CD14-positive monocyte (primary cell): ENCODE measurements around the gene SULT2B1. TPM values are rescaled to one million over a fixed set of nuclear protein-coding genes. Genes with fewer than 3 reads are reported as not detected.

Experiments
- DNase-seq, 3 donors: peaks; one replicate each; pipeline ENCODE4 v3.0.0-alpha.2; 2011 to 2022
- H2AFZ ChIP-seq: 2 replicates; pipeline ENCODE4 v1.6.0; 2012; ENCODE audit warnings: mild to moderate bottlenecking, low read depth, low read length, inconsistent platforms; ENCODE audit not compliant: insufficient read depth, poor library complexity, severe bottlenecking
- H3K27ac ChIP-seq, 2 donors: 1 replicate in 1 of 2; 2 replicates in 1 of 2; pipeline ENCODE4 v1.5.1; 2012 to 2013; ENCODE audit warnings: low read length in 2 of 2, control low read depth in 1 of 2, inconsistent platforms in 1 of 2, low read depth in 1 of 2, mild to moderate bottlenecking in 1 of 2
- H3K27me3 ChIP-seq, 2 donors: one replicate each; pipeline versions ENCODE4 v1.6.0 to v1.6.1; 2011 to 2013; ENCODE audit warnings: low read length in 2 of 2; ENCODE audit not compliant: control insufficient read depth in 2 of 2, insufficient read depth in 2 of 2
- H3K36me3 ChIP-seq, 2 donors: replicated peaks in 1 of 2; 1 replicate in 1 of 2; 2 replicates in 1 of 2; pipeline versions ENCODE4 v1.5.1 to v1.6.1; 2012 to 2013; ENCODE audit warnings: low read length in 2 of 2, control low read depth in 1 of 2, inconsistent platforms in 1 of 2, mild to moderate bottlenecking in 1 of 2; ENCODE audit not compliant: insufficient read depth in 2 of 2, control insufficient read depth in 1 of 2
- H3K4me1 ChIP-seq, 2 donors: 1 replicate in 1 of 2; 2 replicates in 1 of 2; pipeline versions ENCODE4 v1.5.1 to v1.6.1; 2012 to 2013; ENCODE audit warnings: low read length in 2 of 2, control low read depth in 1 of 2, inconsistent platforms in 1 of 2, mild to moderate bottlenecking in 1 of 2, moderate library complexity in 1 of 2; ENCODE audit not compliant: insufficient read depth in 2 of 2, control insufficient read depth in 1 of 2
- H3K4me2 ChIP-seq: replicated peaks from 2 replicates; pipeline ENCODE3; 2012; ENCODE audit warnings: low read length, moderate library complexity, mild to moderate bottlenecking; ENCODE audit not compliant: poor library complexity, severe bottlenecking; ENCODE audit errors: extremely low read depth
- H3K4me3 ChIP-seq, 3 experiments: fragments of 200-600 bp in 1 of 3; sonication (generic) in 1 of 3; replicated peaks in 1 of 3; 1 replicate in 2 of 3; 2 replicates in 1 of 3; pipeline ENCODE4 v1.5.1; 2011 to 2013; ENCODE audit warnings: low read length in 3 of 3, mild to moderate bottlenecking in 3 of 3, control low read depth in 2 of 3, low read depth in 2 of 3, inconsistent platforms in 1 of 3, moderate library complexity in 1 of 3
- H3K79me2 ChIP-seq: 2 replicates; pipeline ENCODE4 v1.6.0; 2012; ENCODE audit warnings: mild to moderate bottlenecking, control low read depth, inconsistent platforms, low read length, moderate library complexity; ENCODE audit not compliant: insufficient read depth
- H3K9ac ChIP-seq: 2 replicates; pipeline ENCODE4 v1.6.0; 2017; ENCODE audit warnings: low read length, mild to moderate bottlenecking; ENCODE audit not compliant: insufficient read depth, poor library complexity, severe bottlenecking
- H3K9me3 ChIP-seq, 2 donors: replicated peaks in 1 of 2; 1 replicate in 1 of 2; 2 replicates in 1 of 2; pipeline versions ENCODE4 v1.5.1 to v1.6.1; 2012 to 2013; ENCODE audit warnings: low read length in 2 of 2, control low read depth in 1 of 2; ENCODE audit not compliant: control insufficient read depth in 1 of 2, insufficient read depth in 1 of 2
- H4K20me1 ChIP-seq: 2 replicates; pipeline ENCODE4 v1.6.0; 2012; ENCODE audit warnings: mild to moderate bottlenecking, low read length, control low read depth, moderate library complexity; ENCODE audit not compliant: insufficient read depth
- H3K27ac Mint-ChIP-seq, 7 donors: one replicate each; pipeline ENCODE4 v1.8.0; 2020; ENCODE audit warnings: mild to moderate bottlenecking in 7 of 7, mixed read lengths in 7 of 7, moderate library complexity in 6 of 7, inconsistent platforms in 2 of 7
- H3K27me3 Mint-ChIP-seq, 3 donors: one replicate each; pipeline ENCODE4 v1.8.0; 2021 to 2022; ENCODE audit warnings: low read depth in 3 of 3, mild to moderate bottlenecking in 3 of 3, mixed read lengths in 3 of 3, moderate library complexity in 3 of 3, inconsistent platforms in 1 of 3
- H3K36me3 Mint-ChIP-seq, 2 donors: one replicate each; pipeline ENCODE4 v1.8.0; 2020; ENCODE audit warnings: mixed read lengths in 2 of 2, inconsistent platforms in 1 of 2, mild to moderate bottlenecking in 1 of 2
- H3K4me1 Mint-ChIP-seq: one replicate; pipeline ENCODE4 v1.8.0; 2020; ENCODE audit warnings: mild to moderate bottlenecking, mixed read lengths
- H3K4me3 Mint-ChIP-seq, 2 donors: one replicate each; pipeline ENCODE4 v1.8.0; 2020; ENCODE audit warnings: mild to moderate bottlenecking in 2 of 2, mixed read lengths in 2 of 2, moderate library complexity in 1 of 2
- H3K9me3 Mint-ChIP-seq, 7 donors: one replicate each; pipeline ENCODE4 v1.8.0; 2020 to 2022; ENCODE audit warnings: mixed read lengths in 7 of 7, mild to moderate bottlenecking in 6 of 7, moderate library complexity in 6 of 7, inconsistent platforms in 2 of 7
- WGBS: methylation state at CpG from one replicate; pipeline ENCODE4 v1.1.5; 2013; ENCODE audit warnings: missing lambda C conversion rate; ENCODE audit not compliant: insufficient coverage; 5-methylcytosine and 5-hydroxymethylcytosine counted together
- intact Hi-C, 2 donors: fragments of 100-400 bp; cut with micrococcal nuclease; formaldehyde crosslinking; loops; one replicate each; pipeline versions ENCODE4 v1.15.0 to v1.15.1; 2023
- polyA plus RNA-seq, 3 donors: library from polyadenylated mRNA; depleted of rRNA in 1 of 3; unstranded in 2 of 3; stranded (reverse) in 1 of 3; fragments of 300-500 nt in 2 of 3; fragments of >200 nt in 1 of 3; fragmentation: Illumina TruSeq in 2 of 3; gene quantifications; 1 replicate in 2 of 3; 2 replicates in 1 of 3; pipeline ENCODE4 v1.2.3, GENCODE V29; 2012 to 2021
- TF ChIP-seq, protein P1 (sequence below): fragments of 200-600 bp; IDR thresholded peaks from one replicate; pipeline ENCODE4 v1.8.0; 2022; ENCODE audit warnings: antibody characterized with exemption, mild to moderate bottlenecking

The SULT2B1 gene
- polyA plus RNA-seq, 3 donors, result 0.09 to 0.40 TPM; not detected in 1

DNA sequence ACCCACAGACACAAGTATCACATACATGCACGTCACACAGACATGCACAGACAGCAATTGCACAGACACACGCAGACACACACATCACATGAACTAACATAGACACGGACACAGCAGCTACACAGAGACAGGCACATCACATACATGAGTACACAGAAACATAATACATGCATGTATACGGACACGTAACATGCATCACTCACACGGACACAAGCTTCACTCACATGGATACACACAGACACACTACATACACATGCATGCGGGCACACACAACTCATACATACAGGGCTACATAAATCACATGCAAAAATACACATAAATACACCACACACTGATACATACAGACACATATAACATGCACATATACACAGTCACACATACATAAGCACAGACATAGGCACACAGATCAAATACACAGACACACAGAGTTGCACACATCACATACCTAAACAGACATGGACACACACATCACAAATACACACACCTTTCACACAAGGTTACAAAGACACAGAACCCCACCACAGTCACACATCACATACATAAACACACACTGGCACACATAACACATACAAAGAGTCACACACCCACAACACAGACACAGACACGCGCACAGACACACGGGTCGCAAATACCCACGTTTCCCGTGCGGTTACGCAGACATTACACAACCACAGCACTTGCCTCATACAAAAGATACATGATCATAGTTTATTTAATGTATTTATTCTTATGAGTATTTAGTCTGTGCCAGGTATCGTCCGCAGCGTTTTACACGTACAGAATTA is 39.3 kb upstream of the SULT2B1 start:
- Mint-ChIP-seq H3K4me1 (peaks cover 11% of the 10 kb centered on the region), H3K4me3 (no peak overlapping the region), H3K27me3 (peaks cover 5 to 32% (median 20%) of the 10 kb centered on the region in 3 donors), H3K27ac (no peak overlapping the region), H3K36me3 (peaks cover 0 to 5% of the 10 kb centered on the region in 2 donors), H3K9me3 (peaks cover 0 to 9% (median 6%) of the 10 kb centered on the region in 7 donors)
- H3K9ac ChIP-seq, result no peak overlapping the region
- H3K9me3 ChIP-seq, result peaks cover 4 to 11% of the 10 kb centered on the region in 2 donors
- peaks cover 20 to 37% of the 10 kb centered on the region in 2 donors for H3K27me3 ChIP-seq
- H4K20me1 ChIP-seq, result no peaks in the 10 kb centered on the region
- H3K36me3 ChIP-seq, result no peaks in the 10 kb centered on the region
- intact Hi-C loops, result no loop called here
- H3K4me3 ChIP-seq, result peak overlapping the region in 2 of 3 experiments; percentile 72 to 92
- WGBS, result 40% methylated on average over 11 of the region's 19 CpGs
- H3K4me2 ChIP-seq, result peak overlapping the region; percentile 99
- DNase-seq, result peak; percentile 27 to 39 (median 34)
- H3K4me1 ChIP-seq, result peaks cover 11 to 19% of the 10 kb centered on the region in 2 donors
- no peak overlapping the region for H3K27ac ChIP-seq
- TF ChIP-seq, protein P1, sequence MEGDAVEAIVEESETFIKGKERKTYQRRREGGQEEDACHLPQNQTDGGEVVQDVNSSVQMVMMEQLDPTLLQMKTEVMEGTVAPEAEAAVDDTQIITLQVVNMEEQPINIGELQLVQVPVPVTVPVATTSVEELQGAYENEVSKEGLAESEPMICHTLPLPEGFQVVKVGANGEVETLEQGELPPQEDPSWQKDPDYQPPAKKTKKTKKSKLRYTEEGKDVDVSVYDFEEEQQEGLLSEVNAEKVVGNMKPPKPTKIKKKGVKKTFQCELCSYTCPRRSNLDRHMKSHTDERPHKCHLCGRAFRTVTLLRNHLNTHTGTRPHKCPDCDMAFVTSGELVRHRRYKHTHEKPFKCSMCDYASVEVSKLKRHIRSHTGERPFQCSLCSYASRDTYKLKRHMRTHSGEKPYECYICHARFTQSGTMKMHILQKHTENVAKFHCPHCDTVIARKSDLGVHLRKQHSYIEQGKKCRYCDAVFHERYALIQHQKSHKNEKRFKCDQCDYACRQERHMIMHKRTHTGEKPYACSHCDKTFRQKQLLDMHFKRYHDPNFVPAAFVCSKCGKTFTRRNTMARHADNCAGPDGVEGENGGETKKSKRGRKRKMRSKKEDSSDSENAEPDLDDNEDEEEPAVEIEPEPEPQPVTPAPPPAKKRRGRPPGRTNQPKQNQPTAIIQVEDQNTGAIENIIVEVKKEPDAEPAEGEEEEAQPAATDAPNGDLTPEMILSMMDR, result no peak
- no peaks in the 10 kb centered on the region for H3K79me2 ChIP-seq
- H2AFZ ChIP-seq, result peak overlapping the region; percentile 97

- peaks cover 0 to 9% (median 6%) of the 10 kb centered on the region in 7 donors for H3K9me3 Mint-ChIP-seq
- TF ChIP-seq, protein P1, result no peak
- H3K36me3 ChIP-seq, result no peaks in the 10 kb centered on the region
- 2% methylated on average over 50 of the region's 54 CpGs for WGBS
- H3K27ac Mint-ChIP-seq, result peak overlapping the region in 2 of 7 donors; percentile 41 to 57
- intact Hi-C loops, result no loop called here
- peaks cover 11% of the 10 kb centered on the region for H3K4me1 Mint-ChIP-seq
- peaks cover 4 to 11% of the 10 kb centered on the region in 2 donors for H3K9me3 ChIP-seq
- no peaks in the 10 kb centered on the region for H3K79me2 ChIP-seq
- DNase-seq, result peak; percentile 33 to 50 (median 42)
- H3K9ac ChIP-seq, result peak overlapping the region; percentile 54
- peaks cover 5 to 31% (median 19%) of the 10 kb centered on the region in 3 donors for H3K27me3 Mint-ChIP-seq
- no peak overlapping the region for H3K27ac ChIP-seq
- H3K36me3 Mint-ChIP-seq, result peaks cover 0 to 5% of the 10 kb centered on the region in 2 donors
- peaks cover 11 to 19% of the 10 kb centered on the region in 2 donors for H3K4me1 ChIP-seq
- H3K4me2 ChIP-seq, result peak overlapping the region; percentile 99
- H4K20me1 ChIP-seq, result no peaks in the 10 kb centered on the region
- H3K4me3 Mint-ChIP-seq, result no peak overlapping the region
- peaks cover 20 to 37% of the 10 kb centered on the region in 2 donors for H3K27me3 ChIP-seq
- H3K4me3 ChIP-seq, result peak overlapping the region; percentile 72 to 92 (median 75)
- peak overlapping the region; percentile 97 for H2AFZ ChIP-seq
Observed at GRCh38 chr19:48513289-48514122, 38.5 kb upstream of the SULT2B1 start.
